HG02798 (cell line): Measurements from ENCODE around the gene GRIN2D.
A peak's percentile ranks its signal among the peaks of the same experiment; 100 is the strongest.
"Not testable (repeated sequence)": the region's sequence is repeated elsewhere in the genome, so short reads cannot be mapped to it uniquely, and the experiment has no call there.

ENCODE experiments used
- ATAC-seq: cut with Tn5 transposase; IDR thresholded peaks from one replicate; pipeline ENCODE4 v1.9.1; 2021; ENCODE audit warnings: mild to moderate bottlenecking; ENCODE audit not compliant: unreplicated experiment, poor library complexity

The GRIN2D gene

DNA sequence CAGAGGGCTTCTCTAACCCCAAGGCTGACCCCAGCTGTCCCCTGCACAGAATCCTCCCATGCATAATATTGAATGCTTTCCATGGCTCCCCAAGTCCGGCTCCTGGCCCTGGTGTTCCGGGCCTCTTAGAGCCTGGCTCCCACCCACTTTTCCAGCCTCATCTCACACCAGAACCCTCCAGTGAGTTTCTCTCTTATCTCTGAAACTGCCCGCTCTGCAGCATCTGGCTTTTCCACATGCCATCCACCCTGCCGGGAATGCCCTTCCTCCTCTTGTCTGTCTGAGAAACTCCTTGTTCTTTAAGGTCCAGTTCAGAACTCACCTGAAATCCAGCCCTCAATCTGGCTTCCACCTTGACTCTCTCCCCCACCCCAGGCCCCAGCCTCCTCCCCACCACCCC lies 22.5 kb upstream of the GRIN2D start:
- no peak for ATAC-seq

DNA sequence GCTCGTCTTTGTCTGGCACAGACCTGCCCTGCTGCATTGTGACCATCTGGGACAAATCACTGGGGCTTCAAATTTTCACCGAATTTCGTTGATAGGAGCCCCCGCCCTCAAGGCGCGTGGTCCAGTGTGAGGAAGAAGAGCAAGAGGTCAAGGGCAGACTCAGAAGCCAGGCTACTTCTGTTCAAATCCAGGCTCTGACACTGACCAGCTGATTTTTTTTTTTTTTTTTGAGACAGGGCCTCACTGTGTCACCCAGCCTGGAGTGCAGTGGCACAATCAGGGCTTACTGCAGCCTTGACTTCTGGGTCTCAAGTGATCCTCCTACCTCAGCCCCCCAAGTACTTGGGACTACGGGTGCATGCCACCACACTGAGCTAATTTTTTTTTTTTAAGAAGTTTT lies 22.1 kb upstream of the GRIN2D start:
- no peak for ATAC-seq

- ATAC-seq = not testable (repeated sequence)
Observed at GRCh38 chr19:48371771-48372170, 21.7 kb upstream of the GRIN2D start.

- no peak for ATAC-seq
Observed at GRCh38 chr19:48372904-48373303, 20.6 kb upstream of the GRIN2D start.

- no peak for ATAC-seq
Observed at GRCh38 chr19:48373567-48373966, 19.9 kb upstream of the GRIN2D start.

DNA sequence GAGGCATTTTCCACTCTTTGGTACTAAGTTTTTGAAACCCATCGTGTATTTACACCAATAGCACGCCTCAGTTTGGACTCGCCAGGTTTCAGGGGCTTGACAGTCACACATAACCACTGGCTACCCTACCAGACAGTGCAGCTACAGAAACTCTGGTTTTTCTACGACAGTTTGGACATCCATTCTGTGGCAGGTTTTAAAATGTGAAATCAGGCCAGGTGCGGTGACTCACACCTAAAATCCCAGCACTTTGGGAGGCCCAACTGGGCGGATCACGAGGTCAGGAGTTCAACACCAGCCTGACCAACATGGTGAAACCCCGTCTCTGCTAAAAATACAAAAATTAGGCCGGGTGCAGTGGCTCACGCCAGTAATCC lies 15.3 kb upstream of the GRIN2D start:
- no peak for ATAC-seq

DNA sequence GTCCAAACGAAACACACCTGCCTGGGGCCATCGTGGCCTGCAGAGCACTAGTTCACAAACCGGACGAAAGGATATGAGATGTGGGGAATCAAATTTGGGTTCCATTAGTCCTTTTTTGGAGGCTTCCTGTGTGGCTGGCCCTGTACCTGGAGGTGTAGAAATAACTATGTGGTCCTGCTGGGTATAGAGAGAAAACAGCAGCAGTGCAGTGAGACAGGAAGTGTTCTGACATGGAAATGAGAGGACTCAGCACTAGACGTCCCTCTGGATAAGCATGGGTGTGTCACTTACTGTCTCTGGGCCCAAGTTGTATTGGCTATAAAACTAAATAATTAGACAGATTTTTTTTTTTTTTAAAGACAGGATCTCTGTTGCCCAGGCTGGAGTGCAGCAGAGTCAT lies 14.4 kb upstream of the GRIN2D start:
- ATAC-seq = no peak

GRCh38 chr19:48381178-48381950 lies 12.1 kb upstream of the GRIN2D start:
- no peak for ATAC-seq

DNA sequence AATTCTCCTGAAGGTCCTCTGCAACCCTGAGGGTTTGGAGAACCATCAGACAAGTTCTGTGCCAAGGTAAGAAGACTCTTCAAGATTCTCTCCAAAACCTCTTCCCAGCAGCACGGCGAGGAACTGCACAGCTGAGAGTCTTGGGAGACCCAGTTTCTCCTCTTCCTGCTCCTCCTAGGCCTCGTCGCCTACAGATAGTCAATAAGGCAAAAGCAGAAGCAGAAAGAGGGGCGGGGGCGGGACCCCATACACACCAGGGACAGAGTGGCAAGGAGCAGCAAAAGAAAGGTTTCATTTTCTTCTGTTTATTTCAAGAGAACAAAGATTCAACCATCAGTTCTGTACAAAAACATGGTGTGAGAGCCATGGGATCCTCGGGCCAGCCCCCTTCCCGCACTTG lies 11.2 kb upstream of the GRIN2D start:
- no peak for ATAC-seq

DNA sequence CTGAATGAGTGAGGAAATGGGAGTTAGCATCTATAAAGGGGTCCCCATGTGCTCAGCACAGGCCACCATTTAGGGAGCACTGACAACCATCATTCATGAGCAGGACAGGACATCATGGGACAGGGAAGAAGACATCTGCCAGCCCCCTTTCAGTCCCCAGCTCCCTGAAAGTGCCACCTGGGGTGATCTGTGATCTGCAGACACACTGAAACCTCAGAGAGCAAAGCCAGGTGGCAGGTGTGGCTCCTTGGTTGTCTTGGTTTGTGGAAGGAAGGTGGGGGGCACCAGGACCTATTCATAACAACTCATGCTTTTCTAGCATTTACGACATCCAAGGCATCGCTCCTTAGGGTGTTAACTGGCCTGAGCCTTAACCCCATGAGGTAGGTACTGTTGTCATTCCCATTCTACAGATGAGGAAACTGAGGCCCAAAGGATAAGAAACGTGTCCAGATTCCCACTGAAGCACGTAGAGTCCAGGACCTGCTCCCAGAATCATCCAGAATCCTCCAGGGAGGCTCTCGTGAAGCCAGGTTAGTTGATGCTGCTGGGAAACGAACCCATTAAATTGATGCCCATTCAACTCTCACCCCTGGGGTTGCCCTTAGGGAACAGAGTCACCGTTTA lies 7.9 kb upstream of the GRIN2D start:
- ATAC-seq = no peak

- no peak for ATAC-seq
Observed at GRCh38 chr19:48386981-48387380, 6.5 kb upstream of the GRIN2D start.

DNA sequence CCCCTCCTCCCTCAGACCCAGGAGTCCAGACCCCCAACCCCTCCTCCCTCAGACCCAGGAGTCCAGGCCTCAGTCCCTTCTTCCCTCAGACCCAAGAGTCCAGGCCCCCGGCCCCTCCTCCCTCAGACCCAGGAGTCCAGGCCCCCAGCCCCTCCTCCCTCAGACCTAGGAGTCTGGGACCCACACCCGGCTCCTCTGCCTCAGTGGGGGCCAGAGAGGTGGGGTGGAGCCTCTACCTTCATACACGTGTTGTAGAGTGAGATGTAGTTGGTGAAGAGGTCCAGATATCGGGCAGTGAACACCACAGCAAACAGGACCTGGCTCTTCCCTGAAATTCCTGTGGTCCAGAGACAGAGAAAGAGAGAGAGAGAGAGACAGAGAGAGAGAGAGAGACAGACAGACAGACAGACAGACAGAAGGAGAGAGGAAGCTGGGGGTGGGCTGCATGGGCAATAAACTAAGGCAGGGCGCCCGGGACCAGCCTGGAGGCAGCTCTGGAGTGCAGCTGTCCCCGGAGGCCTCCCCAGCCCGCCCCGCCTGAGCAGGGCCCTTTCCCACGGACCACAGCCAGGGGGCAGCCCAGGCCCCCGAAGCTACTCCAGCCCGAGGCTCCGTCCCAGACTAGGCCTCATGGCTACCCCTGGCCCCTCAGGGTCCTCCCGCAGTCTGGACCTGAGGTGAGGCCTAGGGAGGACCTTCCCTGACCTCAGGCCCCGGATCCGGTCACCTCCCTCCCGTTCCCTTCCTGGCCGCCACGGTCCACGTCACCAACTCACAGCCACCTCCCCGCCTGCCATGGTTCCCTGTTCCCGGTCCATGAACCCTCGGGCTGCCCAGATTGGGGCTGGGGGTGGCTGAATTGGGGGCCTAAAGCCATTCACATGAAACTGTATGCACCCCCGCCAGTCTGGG lies 3.0 kb upstream of the GRIN2D start:
- ATAC-seq = peak; percentile 43

- peak; percentile 81 for ATAC-seq
Observed at GRCh38 chr19:48391100-48392005, 2.1 kb upstream of the GRIN2D start, which contains the start of gene KDELR1. TSS of gene KDELR1 (minus strand) at chr19:48391551. CDS start at chr19:48391358, 193 bp downstream.

DNA sequence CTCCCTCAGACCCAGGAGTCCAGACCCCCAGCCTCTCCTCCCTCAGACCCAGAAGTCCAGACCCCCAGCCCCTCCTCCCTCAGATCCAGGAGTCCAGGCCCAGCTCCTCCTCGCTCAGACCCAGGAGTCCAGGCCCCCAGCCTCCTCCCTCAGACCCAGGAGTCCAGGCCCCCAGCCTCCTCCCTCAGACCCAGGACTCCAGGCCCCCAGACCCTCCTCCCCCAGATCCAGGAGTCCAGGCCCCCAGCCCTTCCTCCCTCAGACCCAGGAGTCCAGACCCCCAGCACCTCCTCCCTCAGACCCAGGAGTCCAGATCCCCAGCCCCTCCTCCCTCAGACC lies 1.5 kb upstream of the GRIN2D start:
- not testable (repeated sequence) for ATAC-seq

DNA sequence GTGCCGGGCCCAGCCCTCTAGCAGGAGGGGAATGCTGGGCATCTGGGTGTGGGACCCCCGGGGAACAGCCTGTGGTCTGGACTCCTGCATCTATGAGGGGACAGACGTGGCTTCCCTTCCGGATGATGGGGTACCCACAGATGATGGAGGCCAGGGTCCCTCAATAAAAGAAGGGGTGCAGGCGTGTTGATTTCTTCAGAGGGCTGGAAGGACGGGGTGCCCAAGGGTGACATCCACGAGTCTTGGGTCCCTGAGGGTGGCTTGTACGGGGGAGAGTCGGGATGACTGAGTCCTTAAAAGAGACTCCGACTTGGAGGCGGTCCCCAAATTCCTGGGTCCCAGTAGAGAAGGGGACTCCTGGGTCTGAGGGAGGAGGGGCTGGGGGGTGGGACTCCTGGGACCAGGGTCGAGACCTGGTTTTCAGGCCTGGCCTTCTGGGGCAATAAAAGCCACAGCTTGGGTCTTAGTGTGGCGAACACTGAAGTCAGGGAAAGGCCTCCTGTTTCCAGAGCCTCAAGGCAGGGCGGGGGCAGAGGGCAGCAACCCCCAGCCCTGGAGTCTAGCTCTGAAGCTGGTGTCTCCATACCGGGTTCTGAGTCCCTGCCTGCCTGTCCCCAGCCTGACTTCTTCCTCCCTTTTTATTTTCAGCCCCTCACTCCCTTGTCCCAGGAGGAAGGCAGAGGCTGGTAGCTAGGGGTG lies 459 bp upstream of the GRIN2D start:
- no peak for ATAC-seq

DNA sequence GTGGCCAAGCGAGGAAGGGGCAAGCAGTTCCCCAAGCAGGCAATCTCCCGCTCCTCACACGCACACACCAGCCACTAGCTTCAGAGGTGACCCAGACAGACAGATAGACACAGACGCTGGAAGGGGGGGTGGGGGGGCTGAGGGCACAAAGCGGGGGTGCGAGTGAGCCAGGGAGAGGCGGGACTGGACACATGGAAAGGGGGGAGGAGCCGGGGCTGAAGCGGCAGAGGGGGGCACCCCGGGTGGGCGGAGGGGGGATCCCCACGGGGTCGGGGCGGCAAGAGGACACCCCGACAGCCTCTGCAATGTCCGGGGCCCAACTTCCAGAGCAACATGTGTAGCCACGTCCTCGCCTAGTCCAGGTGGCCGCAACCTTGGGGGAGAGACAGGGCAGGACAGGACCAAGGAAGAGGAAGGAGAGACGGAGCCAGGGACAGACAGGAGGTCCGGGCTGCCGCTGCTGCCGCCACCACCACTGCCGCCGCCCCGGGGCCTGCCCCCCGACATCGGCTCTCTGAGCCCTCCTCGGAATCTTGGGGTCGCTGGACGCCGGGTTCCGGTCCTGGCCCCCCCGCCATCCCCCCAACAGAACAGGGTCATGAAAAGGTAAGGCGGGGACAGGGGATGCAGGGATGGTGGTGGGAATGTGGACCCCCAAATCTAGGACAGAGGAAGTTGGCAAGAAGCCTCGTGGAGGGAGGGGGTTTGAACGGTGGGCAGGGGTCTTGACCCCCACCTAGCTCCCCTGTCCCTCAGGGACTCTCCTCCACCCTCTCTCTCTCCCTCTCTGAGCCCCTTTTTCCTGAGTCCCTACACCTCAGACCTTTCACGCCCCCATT lies 1.1 kb downstream of the GRIN2D start:
- ATAC-seq = no peak

DNA sequence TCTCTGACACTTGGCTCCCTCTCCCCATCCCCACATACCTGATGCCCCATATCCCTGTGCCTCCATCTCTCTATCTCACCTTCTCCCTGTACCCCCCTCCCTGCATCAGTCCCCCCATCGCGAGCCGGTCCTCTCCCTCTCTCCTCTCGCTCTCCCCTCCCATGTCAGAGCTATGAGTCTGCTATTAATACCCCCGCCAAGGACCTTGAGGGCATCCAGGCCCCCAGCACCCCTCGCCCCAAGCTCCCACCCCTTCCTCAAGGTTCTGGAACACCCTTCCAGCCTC lies 1.6 kb downstream of the GRIN2D start:
- no peak for ATAC-seq

- no peak for ATAC-seq
Observed at GRCh38 chr19:48395499-48395898, 2.0 kb downstream of the GRIN2D start.
